K562 (cell line): ENCODE results near the gene ABCB9. TPM values are rescaled to one million over a fixed set of nuclear protein-coding genes. Genes with fewer than 3 reads are reported as not detected.
A peak's percentile ranks its signal among the peaks of the same experiment; 100 is the strongest.

Source experiments
- ATF2 ChIP-seq: sonication (generic); formaldehyde crosslinking; IDR thresholded peaks from 2 replicates; pipeline ENCODE4 v1.8.1; 2022; ENCODE audit warnings: missing genetic modification reagents
- ATF6 ChIP-seq: sonication (generic); formaldehyde crosslinking; IDR thresholded peaks from 2 replicates; pipeline ENCODE4 v1.4.0; 2020; ENCODE audit warnings: mild to moderate bottlenecking, missing genetic modification reagents
- MTA2 ChIP-seq: fragments of 450-650 bp; IDR thresholded peaks from 2 replicates; pipeline ENCODE4 v1.6.1; 2016; ENCODE audit warnings: low read depth
- RERE ChIP-seq: sonication (generic); formaldehyde crosslinking; IDR thresholded peaks from 2 replicates; pipeline ENCODE4 v1.8.0; 2023; ENCODE audit warnings: missing genetic modification reagents, mild to moderate bottlenecking, borderline replicate concordance
- SAFB2 ChIP-seq: fragments of 200-400 bp; formaldehyde crosslinking; IDR thresholded peaks from 2 replicates; pipeline ENCODE4 v1.6.1; 2018; ENCODE audit warnings: borderline replicate concordance, low read length, low read depth, moderate library complexity; ENCODE audit not compliant: severe bottlenecking
- SMAD1 ChIP-seq: fragments of 150-350 bp; IDR thresholded peaks from 2 replicates; pipeline ENCODE4 v1.6.1; 2014; ENCODE audit warnings: low read length, low read depth; ENCODE audit not compliant: partially characterized antibody
- SMC3 ChIP-seq: conservative IDR thresholded peaks from 2 replicates; pipeline ENCODE4 v1.6.1; 2011; ENCODE audit warnings: low read depth, low read length, improper control_type of control experiment; ENCODE audit not compliant: insufficient read depth
- TRIM25 ChIP-seq: fragments of 450-650 bp; IDR thresholded peaks from 2 replicates; pipeline ENCODE4 v1.7.0; 2016; ENCODE audit warnings: borderline replicate concordance
- ZBTB12 ChIP-seq: fragments of 250-450 bp; sonication (Bioruptor Pico); IDR thresholded peaks from 2 replicates; pipeline ENCODE4 v1.4.0; 2020
- ZFP1 ChIP-seq: fragments of 450-650 bp; formaldehyde crosslinking; IDR thresholded peaks from 2 replicates; pipeline ENCODE4 v1.4.0; 2020; ENCODE audit warnings: mild to moderate bottlenecking, mixed read lengths
- ZKSCAN3 ChIP-seq: fragments of 250-450 bp; sonication (Bioruptor Pico); IDR thresholded peaks from 2 replicates; pipeline ENCODE4 v1.4.0; 2020
- ZNF12 ChIP-seq: sonication (generic); formaldehyde crosslinking; IDR thresholded peaks from 2 replicates; pipeline ENCODE4 v1.4.0; 2020; ENCODE audit warnings: mild to moderate bottlenecking, missing genetic modification reagents
- ZNF780A ChIP-seq: fragments of 250-450 bp; sonication (Bioruptor Pico); IDR thresholded peaks from 2 replicates; pipeline ENCODE4 v1.5.0; 2021; ENCODE audit warnings: mild to moderate bottlenecking
- polyA plus RNA-seq, 8 experiments: library from polyadenylated mRNA; depleted of rRNA in 4 of 8; stranded (reverse) in 5 of 8; unstranded in 3 of 8; fragments of >200 nt; fragmentation: Nextera tagmentation in 2 of 8; fragmentation: Illumina TruSeq in 1 of 8; extraction: Ambion mirVana in 2 of 8; extraction: Trizol in 1 of 8; gene quantifications; 2 replicates each; pipeline versions ENCODE4 v1.2.1 to v1.2.3, GENCODE V29; 2011 to 2014; ENCODE audit warnings: inconsistent platforms in 1 of 8, missing spikeins in 1 of 8
- total RNA-seq, 7 experiments: library from RNA; depleted of rRNA in 6 of 7; stranded (reverse); fragments of >200 nt in 6 of 7; fragmentation: Illumina TruSeq in 2 of 7; extraction: Trizol in 2 of 7; gene quantifications; 2 replicates each; pipeline versions ENCODE4 v1.2.1 to v1.2.3, GENCODE V29; 2011 to 2021; ENCODE audit warnings: low replicate concordance in 1 of 7

ABCB9 gene
- total and polyA plus RNA-seq, 9 of the 15 experiments (the other 6 are each of a cell fraction or from before 2014, with no cell fraction given) = 0.20 to 12.6 (median 6.2) TPM

- TF ChIP-seq TRIM25 = no peak
- no peak for TF ChIP-seq SMC3
- TF ChIP-seq MTA2 = no peak
- no peak for TF ChIP-seq ZNF780A (CRISPR knock-in tag)
- TF ChIP-seq SAFB2 = no peak
- peak; percentile 64 for TF ChIP-seq SMAD1
- no peak for TF ChIP-seq ZFP1 (CRISPR knock-in tag)
- no peak; the same call in 1 of the 2 replicates for TF ChIP-seq ATF6 (CRISPR knock-in tag)
- peak; percentile 97 for TF ChIP-seq ATF2
- no peak for TF ChIP-seq ZKSCAN3 (CRISPR knock-in tag)
- no peak for TF ChIP-seq ZNF12
- peak; percentile 100 for TF ChIP-seq ZBTB12 (CRISPR knock-in tag)
- TF ChIP-seq RERE (CRISPR knock-in tag) = no peak
These were observed 70.3 kb downstream of the ABCB9 start, which contains the start of gene VPS37B (continued) for GRCh38 chr12:122895704-122896636.
